Measurements from ENCODE around the gene DAP.

- TF ChIP-seq CTCF (IDR thresholded peaks at IDR 0.05) (no peak), POLR2AphosphoS5 (IDR thresholded peaks at IDR 0.05; ENCODE audit: low read depth, low read length) (no peak), SIN3A (IDR thresholded peaks at IDR 0.05; ENCODE audit: borderline replicate concordance, insufficient read depth, low read depth, low read length) (no peak)
Measured at GRCh38 chr5:10728679-10729078, 32.4 kb downstream of the DAP start.
